ENCODE measurements around the gene AK5.

AK5 gene

GRCh38 chr1:77584884-77585283 is 303.1 kb downstream of the AK5 start:
- H3K9me2 ChIP-seq (replicated peaks; ENCODE audit: control insufficient read depth, low read length) = no peaks in the 10 kb centered on the region
- H3K79me2 ChIP-seq (ENCODE audit: control insufficient read depth, low read length) = no peaks in the 10 kb centered on the region
- no peaks in the 10 kb centered on the region for H3K27me3 ChIP-seq (ENCODE audit: control insufficient read depth, low read length)
- H3F3A ChIP-seq (ENCODE audit: control insufficient read depth, insufficient read depth) = no peaks in the 10 kb centered on the region
- H3K36me3 ChIP-seq (ENCODE audit: control insufficient read depth, low read length) = peaks cover 21% of the 10 kb centered on the region
- H3K4me3 ChIP-seq (ENCODE audit: low read length) = no peak overlapping the region
- H3K4me1 ChIP-seq (ENCODE audit: control insufficient read depth, low read length) = no peaks in the 10 kb centered on the region
- no peak overlapping the region for H3K27ac ChIP-seq (ENCODE audit: low read depth, low read length)
- H3K4me2 ChIP-seq (ENCODE audit: low read length) = no peak overlapping the region
- no peaks in the 10 kb centered on the region for H4K20me1 ChIP-seq (ENCODE audit: control insufficient read depth, insufficient read depth, low read depth, low read length)
- TF ChIP-seq CTCF (IDR thresholded peaks at IDR 0.05; ENCODE audit: low read depth, low read length, poor library complexity, severe bottlenecking) (no peak), EZH2phosphoT487 (IDR thresholded peaks at IDR 0.05; ENCODE audit: borderline replicate concordance, low read length) (no peak)
- H3K9me3 ChIP-seq (ENCODE audit: control insufficient read depth, insufficient read depth, low read length) = no peaks in the 10 kb centered on the region

GRCh38 chr1:77585610-77586314 is 303.9 kb downstream of the AK5 start:
- no peaks in the 10 kb centered on the region for H3K27me3 ChIP-seq (ENCODE audit: control insufficient read depth, low read length)
- no peaks in the 10 kb centered on the region for H3K9me3 ChIP-seq (ENCODE audit: control insufficient read depth, insufficient read depth, low read length)
- no peak for TF ChIP-seq EZH2phosphoT487 (IDR thresholded peaks at IDR 0.05; ENCODE audit: borderline replicate concordance, low read length)
- TF ChIP-seq CTCF (IDR thresholded peaks at IDR 0.05; ENCODE audit: low read depth, low read length, poor library complexity, severe bottlenecking) = no peak
- no peaks in the 10 kb centered on the region for H3F3A ChIP-seq (ENCODE audit: control insufficient read depth, insufficient read depth)
- H3K79me2 ChIP-seq (ENCODE audit: control insufficient read depth, low read length) = no peaks in the 10 kb centered on the region
- H3K36me3 ChIP-seq (ENCODE audit: control insufficient read depth, low read length) = peaks cover 12% of the 10 kb centered on the region
- no peaks in the 10 kb centered on the region for H3K9me2 ChIP-seq (replicated peaks; ENCODE audit: control insufficient read depth, low read length)
- H3K27ac ChIP-seq (ENCODE audit: low read depth, low read length) = no peak overlapping the region
- H3K4me1 ChIP-seq (ENCODE audit: control insufficient read depth, low read length) = no peaks in the 10 kb centered on the region
- no peaks in the 10 kb centered on the region for H4K20me1 ChIP-seq (ENCODE audit: control insufficient read depth, insufficient read depth, low read depth, low read length)
- H3K4me3 ChIP-seq (ENCODE audit: low read length) = no peak overlapping the region
- no peak overlapping the region for H3K4me2 ChIP-seq (ENCODE audit: low read length)

- Histone ChIP-seq H3K4me2 (ENCODE audit: low read length) (no peak overlapping the region), H3K4me1 (ENCODE audit: control insufficient read depth, low read length) (no peaks in the 10 kb centered on the region), H4K20me1 (ENCODE audit: control insufficient read depth, insufficient read depth, low read depth, low read length) (no peaks in the 10 kb centered on the region), H3F3A (ENCODE audit: control insufficient read depth, insufficient read depth) (no peaks in the 10 kb centered on the region), H3K4me3 (ENCODE audit: low read length) (no peak overlapping the region), H3K36me3 (ENCODE audit: control insufficient read depth, low read length) (no peaks in the 10 kb centered on the region; the same call in 1 of the 2 replicates), H3K9me2 (replicated peaks; ENCODE audit: control insufficient read depth, low read length) (no peaks in the 10 kb centered on the region), H3K9me3 (ENCODE audit: control insufficient read depth, insufficient read depth, low read length) (no peaks in the 10 kb centered on the region), H3K27me3 (ENCODE audit: control insufficient read depth, low read length) (no peaks in the 10 kb centered on the region), H3K79me2 (ENCODE audit: control insufficient read depth, low read length) (no peaks in the 10 kb centered on the region), H3K27ac (ENCODE audit: low read depth, low read length) (no peak overlapping the region)
- no peak for TF ChIP-seq EZH2phosphoT487 (IDR thresholded peaks at IDR 0.05; ENCODE audit: borderline replicate concordance, low read length)
Measured at GRCh38 chr1:77589231-77589630, 307.4 kb downstream of the AK5 start.

GRCh38 chr1:77590651-77591050 is 308.8 kb downstream of the AK5 start:
- Histone ChIP-seq H3K27me3 (ENCODE audit: control insufficient read depth, low read length) (no peaks in the 10 kb centered on the region), H3K79me2 (ENCODE audit: control insufficient read depth, low read length) (no peaks in the 10 kb centered on the region), H3K9me2 (replicated peaks; ENCODE audit: control insufficient read depth, low read length) (no peaks in the 10 kb centered on the region), H3K4me1 (ENCODE audit: control insufficient read depth, low read length) (no peaks in the 10 kb centered on the region), H4K20me1 (ENCODE audit: control insufficient read depth, insufficient read depth, low read depth, low read length) (no peaks in the 10 kb centered on the region), H3K27ac (ENCODE audit: low read depth, low read length) (no peak overlapping the region), H3K4me3 (ENCODE audit: low read length) (no peak overlapping the region), H3K9me3 (ENCODE audit: control insufficient read depth, insufficient read depth, low read length) (no peaks in the 10 kb centered on the region), H3K4me2 (ENCODE audit: low read length) (no peak overlapping the region), H3F3A (ENCODE audit: control insufficient read depth, insufficient read depth) (no peaks in the 10 kb centered on the region), H3K36me3 (ENCODE audit: control insufficient read depth, low read length) (no peaks in the 10 kb centered on the region; the same call in 1 of the 2 replicates)
- no peak for TF ChIP-seq CTCF (IDR thresholded peaks at IDR 0.05; ENCODE audit: low read depth, low read length, poor library complexity, severe bottlenecking)
- no peak for TF ChIP-seq EZH2phosphoT487 (IDR thresholded peaks at IDR 0.05; ENCODE audit: borderline replicate concordance, low read length)
